BLaER1 (cell line): ENCODE data around the gene TAS2R9.

Experiments used
- H3K27ac ChIP-seq: shearing (Covaris generic); formaldehyde crosslinking; 2 replicates; pipeline ENCODE4 v1.8.1; 2022
- H3K27me3 ChIP-seq: shearing (Covaris generic); formaldehyde crosslinking; 2 replicates; pipeline ENCODE4 v1.8.1; 2022
- H3K36me3 ChIP-seq: shearing (Covaris generic); formaldehyde crosslinking; 2 replicates; pipeline ENCODE4 v1.8.1; 2022
- H3K4me1 ChIP-seq: shearing (Covaris generic); formaldehyde crosslinking; 2 replicates; pipeline ENCODE4 v1.8.1; 2022
- H3K4me2 ChIP-seq: shearing (Covaris generic); formaldehyde crosslinking; 2 replicates; pipeline ENCODE4 v1.8.1; 2022
- H3K4me3 ChIP-seq: shearing (Covaris generic); formaldehyde crosslinking; 2 replicates; pipeline ENCODE4 v1.8.1; 2022
- H3K9ac ChIP-seq: shearing (Covaris generic); formaldehyde crosslinking; 2 replicates; pipeline ENCODE4 v1.8.1; 2022
- H3K9me3 ChIP-seq: shearing (Covaris generic); formaldehyde crosslinking; 2 replicates; pipeline ENCODE4 v1.8.1; 2022
- H4K20me1 ChIP-seq: shearing (Covaris generic); formaldehyde crosslinking; 2 replicates; pipeline ENCODE4 v1.8.1; 2022
- Cebpa-rat ChIP-seq: shearing (Covaris generic); IDR thresholded peaks from 2 replicates; pipeline ENCODE4 v1.8.1; 2022

The TAS2R9 gene

DNA sequence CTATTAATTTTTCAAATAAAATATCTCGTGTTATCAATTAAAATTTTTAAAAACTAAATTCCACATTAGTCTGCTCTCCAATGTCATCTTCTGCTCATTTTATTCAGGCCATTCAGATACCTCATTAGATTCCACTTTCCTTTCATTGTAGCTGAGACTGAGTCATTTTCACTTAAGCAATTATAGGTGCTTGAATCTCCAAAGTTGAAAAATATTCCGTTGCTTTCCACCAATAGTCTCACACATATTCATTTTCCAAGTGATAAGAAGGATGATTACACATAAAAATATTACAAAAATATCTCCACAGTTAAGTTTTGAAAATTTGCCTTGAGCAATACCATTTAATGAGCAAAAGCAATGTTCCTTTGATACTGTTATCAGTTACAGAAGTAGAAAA, 50.3 kb downstream of the TAS2R9 start:
- Histone ChIP-seq H4K20me1 (no peaks in the 10 kb centered on the region), H3K4me1 (no peaks in the 10 kb centered on the region), H3K9ac (no peak overlapping the region), H3K9me3 (peaks cover 22% of the 10 kb centered on the region), H3K27me3 (no peaks in the 10 kb centered on the region), H3K4me3 (no peak overlapping the region), H3K4me2 (no peak overlapping the region), H3K36me3 (no peaks in the 10 kb centered on the region), H3K27ac (no peak overlapping the region)
- TF ChIP-seq Cebpa-rat: no peak
